Erythroblast (primary cell): ENCODE data around the gene PITPNB.

Experiments used
- DNase-seq, 2 experiments: peaks; one replicate each; lab custom pipeline; 2025; lab: John Stamatoyannopoulos, UW
- GATA1 ChIP-seq: IDR thresholded peaks from 2 replicates; pipeline ENCODE4 v1.6.1; 2011; ENCODE audit warnings: low read depth, mild to moderate bottlenecking, control low read depth, low read length, moderate library complexity
- POLR2A ChIP-seq: IDR thresholded peaks from 2 replicates; pipeline ENCODE4 v1.6.1; 2011; ENCODE audit warnings: mild to moderate bottlenecking, low read length

The PITPNB gene

DNA sequence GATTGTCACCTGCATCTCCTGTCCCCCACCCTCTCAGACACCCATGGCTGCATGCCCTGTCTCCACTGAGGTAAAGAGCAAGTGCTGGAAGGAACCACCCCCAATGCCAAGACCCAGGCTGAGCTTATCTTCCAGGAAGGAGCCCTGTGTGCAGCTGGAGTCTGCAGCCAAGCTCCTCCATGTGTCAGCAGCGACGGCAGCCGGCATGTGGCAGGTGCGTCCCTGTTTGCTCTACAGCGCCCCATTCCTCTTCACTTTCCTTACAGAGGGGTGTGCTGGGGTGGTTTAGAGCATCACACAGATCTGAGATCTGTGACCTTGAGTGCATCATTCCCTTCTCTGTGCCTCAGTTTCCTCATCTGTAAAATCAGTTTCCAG lies 109.8 kb downstream of the PITPNB start:
- TF ChIP-seq POLR2A (no peak), GATA1 (no peak)
- no peak for DNase-seq

DNA sequence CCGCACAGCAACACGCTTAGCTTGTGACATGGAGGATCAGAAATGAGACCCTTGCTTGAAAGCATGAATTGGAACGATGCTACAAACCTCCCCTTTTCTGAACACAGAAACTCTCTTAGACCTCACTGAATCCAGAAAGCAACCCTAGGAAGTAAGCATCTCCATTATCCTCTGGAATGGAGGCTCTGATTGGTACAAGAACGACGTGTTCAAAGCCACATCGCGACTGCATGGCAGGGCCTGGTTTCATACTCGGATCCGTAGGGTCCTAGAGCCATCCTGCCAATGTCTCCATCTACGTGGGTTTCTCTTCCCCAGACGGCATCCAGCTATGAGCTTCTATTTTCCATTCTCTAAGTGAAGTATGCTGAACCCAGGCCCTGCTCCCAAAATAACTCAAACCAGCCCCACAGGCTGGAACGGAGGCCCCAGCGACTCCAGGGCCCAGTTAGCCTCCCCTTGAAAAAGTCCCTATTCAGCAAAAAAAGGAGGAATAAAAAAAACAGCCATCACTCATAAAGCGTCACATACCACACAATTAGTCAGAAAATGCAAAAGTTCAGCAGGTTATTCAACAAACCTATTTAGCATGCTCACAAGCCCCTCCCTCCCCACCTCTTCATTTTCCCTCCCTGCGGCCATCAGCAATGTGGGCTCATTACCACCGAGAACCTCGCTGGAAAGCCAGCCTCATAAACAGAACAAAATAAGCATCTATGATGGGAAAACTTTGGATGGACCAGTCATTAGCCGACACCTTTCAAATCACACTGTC lies 110.4 kb downstream of the PITPNB start:
- no peak for TF ChIP-seq GATA1
- no peak for DNase-seq

DNA sequence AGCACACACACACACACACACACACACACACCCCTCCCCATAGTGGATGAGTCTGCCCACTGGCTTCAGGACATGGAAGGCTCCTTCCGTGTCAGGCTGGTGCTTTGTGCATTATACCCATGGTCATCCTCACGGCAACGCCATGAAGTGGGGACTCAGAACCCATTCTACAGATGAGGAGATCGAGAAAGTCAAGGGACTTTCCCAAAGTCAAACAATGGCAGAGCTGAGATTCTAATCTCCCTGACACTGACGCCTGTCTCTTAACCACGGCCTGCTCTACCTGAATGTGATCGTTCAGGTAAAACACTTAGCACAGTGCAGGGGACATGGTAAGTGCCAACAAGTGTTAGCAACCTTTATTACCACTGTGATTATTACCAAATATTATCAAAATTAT lies 113.2 kb downstream of the PITPNB start:
- TF ChIP-seq POLR2A = no peak
- no peak for TF ChIP-seq GATA1
- no peak for DNase-seq

DNA sequence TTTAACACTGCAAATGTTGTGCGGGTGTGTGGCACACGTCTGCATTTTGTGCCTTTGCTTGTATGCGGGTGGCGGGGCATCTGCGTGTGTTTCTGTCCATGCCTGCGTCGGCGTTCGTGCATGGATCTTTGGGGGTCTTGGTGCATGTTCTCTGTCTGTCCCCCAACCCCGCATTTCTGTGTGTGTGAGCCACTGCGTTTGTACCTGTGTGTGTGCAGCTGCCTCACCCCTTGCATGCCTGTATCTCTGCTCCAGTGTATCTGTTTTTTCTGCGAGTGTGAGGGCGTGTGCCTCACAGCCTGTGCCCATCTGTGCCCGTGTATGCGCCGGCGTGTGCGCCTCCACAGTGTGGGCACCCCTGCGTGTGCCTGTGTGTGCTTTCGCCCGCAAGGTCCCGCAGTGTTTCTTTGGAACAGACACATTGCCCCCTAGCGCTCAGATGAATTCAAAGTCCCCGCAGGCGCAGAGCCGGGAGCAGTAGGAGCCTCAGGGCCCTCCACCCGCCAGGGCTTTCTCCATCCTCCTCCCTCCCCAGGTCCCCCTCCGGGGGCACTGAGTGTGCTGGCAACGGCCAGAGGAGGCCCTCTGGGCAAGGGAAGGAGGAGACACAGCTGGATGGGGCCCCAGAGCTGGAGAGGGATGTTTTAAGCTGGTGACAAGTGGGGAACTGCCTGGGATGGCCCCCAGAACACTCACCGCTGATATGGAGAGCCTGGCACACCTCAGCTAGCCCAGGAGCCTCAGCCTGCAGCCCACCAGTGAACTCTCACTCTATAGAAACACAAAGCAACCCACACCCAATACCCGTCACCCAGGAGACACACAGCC lies 114.4 kb downstream of the PITPNB start:
- DNase-seq = peak; percentile 50 to 72
- TF ChIP-seq POLR2A (no peak), GATA1 (no peak)

DNA sequence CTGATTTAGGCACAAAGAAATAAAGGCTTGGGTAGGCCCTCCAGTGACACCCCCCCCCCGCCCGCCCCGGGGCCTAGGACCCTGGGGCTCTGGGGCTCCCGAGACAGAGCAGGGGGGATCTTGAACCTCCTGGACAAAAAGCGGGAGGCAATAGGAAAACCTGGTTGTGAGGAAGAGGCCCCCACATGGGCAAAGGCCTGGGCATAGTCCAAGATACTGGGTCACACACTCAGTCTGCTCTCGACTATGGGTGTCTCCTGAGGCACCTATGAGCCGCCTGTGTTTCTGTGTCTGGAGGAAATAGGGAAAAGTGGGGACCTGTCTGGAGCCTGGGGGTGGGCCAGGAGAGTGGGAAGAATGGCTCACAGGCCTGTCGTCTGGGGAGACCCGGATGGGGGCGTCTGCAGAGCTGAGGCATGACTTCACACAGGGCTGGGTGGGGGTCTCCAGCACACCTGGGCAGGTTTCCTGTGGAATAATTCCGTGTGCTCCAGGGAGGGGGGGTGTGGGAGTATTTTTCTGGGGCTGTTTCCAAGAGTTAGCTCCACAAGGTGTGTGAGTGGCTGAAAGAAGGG lies 115.1 kb downstream of the PITPNB start:
- no peak for TF ChIP-seq GATA1
- no peak for TF ChIP-seq POLR2A
- DNase-seq = no peak

DNA sequence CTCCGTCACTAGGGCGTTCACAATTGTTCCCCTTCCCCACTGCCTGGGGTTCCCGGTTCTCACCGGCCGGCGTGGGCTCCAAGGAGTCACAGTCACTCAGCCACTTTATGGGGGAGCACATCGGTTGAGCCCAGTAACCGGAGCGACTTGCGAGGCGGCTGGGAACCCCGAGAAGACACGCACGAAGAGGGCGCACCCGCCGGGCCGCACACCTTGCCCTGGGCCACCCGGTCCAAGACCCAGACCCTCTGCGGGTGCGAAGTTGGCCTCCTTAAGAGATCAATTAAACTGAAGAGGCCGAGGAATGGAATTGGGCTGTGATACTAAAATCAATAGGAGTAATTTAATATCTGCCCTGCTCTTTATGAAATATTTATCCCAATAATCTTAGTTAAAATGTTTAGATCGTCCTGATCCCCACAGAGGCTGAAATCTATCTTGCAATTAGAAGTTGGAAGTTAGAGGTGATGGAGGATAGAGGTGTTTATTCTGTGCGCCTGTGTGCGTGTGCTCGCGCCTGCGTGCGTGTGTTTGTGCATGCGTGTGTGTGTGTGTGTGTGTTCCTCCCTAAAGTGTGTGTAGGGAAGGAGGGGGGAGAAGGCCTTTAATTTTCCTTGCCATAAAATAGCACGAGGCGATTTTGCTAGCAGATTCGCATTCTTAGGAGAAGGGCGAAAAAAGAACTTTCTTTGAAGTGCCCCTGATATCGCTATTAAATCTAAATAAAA lies 116.5 kb downstream of the PITPNB start:
- no peak for DNase-seq
- TF ChIP-seq GATA1 (no peak), POLR2A (no peak)
